ENCODE data around the gene CATSPER1.
"Not testable (repeated sequence)": the region's sequence is repeated elsewhere in the genome, so short reads cannot be mapped to it uniquely, and the experiment has no call there.

CATSPER1 gene

GRCh38 chr11:66051766-66052663, 25.7 kb upstream of the CATSPER1 start, which contains the start of gene SF3B2:
SF3B2 (plus strand) TSS chr11:66052364; CDS start chr11:66052385, 21 bp downstream.
- DNase-seq, result peak; percentile 98 to 99 (median 99)

- no peak for DNase-seq
Observed at GRCh38 chr11:66051371-66051765, 25.1 kb upstream of the CATSPER1 start.

GRCh38 chr11:66050581-66051231, 24.4 kb upstream of the CATSPER1 start:
- DNase-seq, result no peak

- no peak for DNase-seq
Observed at GRCh38 chr11:66048547-66049323, 22.5 kb upstream of the CATSPER1 start, which contains the start of gene GAL3ST3. GAL3ST3 (minus strand) TSS chr11:66049161; CDS start chr11:66045415, 3,746 bp downstream.

GRCh38 chr11:66047541-66048365, 21.5 kb upstream of the CATSPER1 start:
- no peak for DNase-seq

- DNase-seq, result no peak
Observed at GRCh38 chr11:66046901-66047300, 20.6 kb upstream of the CATSPER1 start.

GRCh38 chr11:66045177-66045639, 18.9 kb upstream of the CATSPER1 start:
- peak; percentile 85 to 93 (median 88) for DNase-seq

GRCh38 chr11:66044757-66045156, 18.5 kb upstream of the CATSPER1 start:
- no peak for DNase-seq

GRCh38 chr11:66042996-66043906, 17.0 kb upstream of the CATSPER1 start:
- no peak for DNase-seq

GRCh38 chr11:66042227-66042995, 16.1 kb upstream of the CATSPER1 start:
- no peak for DNase-seq

- DNase-seq, result no peak
Observed at GRCh38 chr11:66039765-66040164, 13.5 kb upstream of the CATSPER1 start.

GRCh38 chr11:66037327-66037726, 11.0 kb upstream of the CATSPER1 start:
- peak in 1 of 4 experiments; percentile 3 for DNase-seq

- peak in 1 of 4 experiments; percentile 0 for DNase-seq
Observed at GRCh38 chr11:66036334-66036710, 10.0 kb upstream of the CATSPER1 start.

- no peak for DNase-seq
Observed at GRCh38 chr11:66035653-66036333, 9.5 kb upstream of the CATSPER1 start.

- peak in 1 of 4 experiments; percentile 0 for DNase-seq
Observed at GRCh38 chr11:66032957-66033735, 6.9 kb upstream of the CATSPER1 start.

- not testable (repeated sequence) for DNase-seq
Observed at GRCh38 chr11:66023186-66023440, 3.2 kb downstream of the CATSPER1 start.

- DNase-seq, result peak; percentile 80 to 92 (median 90)
Observed at GRCh38 chr11:66022401-66023185, 3.7 kb downstream of the CATSPER1 start.
